ENCODE measurements around the gene FCRLB.
"Not testable (repeated sequence)": the region's sequence is repeated elsewhere in the genome, so short reads cannot be mapped to it uniquely, and the experiment has no call there.

FCRLB gene, protein sequence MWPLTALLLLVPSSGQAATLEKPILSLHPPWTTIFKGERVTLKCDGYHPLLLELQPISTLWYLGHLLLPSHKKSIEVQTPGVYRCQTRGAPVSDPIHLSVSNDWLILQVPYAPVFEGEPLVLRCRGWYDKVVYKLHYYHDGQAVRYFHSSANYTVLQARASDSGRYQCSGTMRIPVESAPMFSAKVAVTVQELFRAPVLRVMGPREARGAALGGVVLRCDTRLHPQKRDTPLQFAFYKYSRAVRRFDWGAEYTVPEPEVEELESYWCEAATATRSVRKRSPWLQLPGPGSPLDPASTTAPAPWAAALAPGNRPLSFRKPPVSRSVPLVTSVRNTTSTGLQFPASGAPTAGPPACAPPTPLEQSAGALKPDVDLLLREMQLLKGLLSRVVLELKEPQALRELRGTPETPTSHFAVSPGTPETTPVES

GRCh38 chr1:161720956-161721737, at the start of gene FCRLB:
TSS of gene FCRLB (plus strand) at chr1:161721544. CDS start at chr1:161722673, 1,129 bp downstream.
- DNase-seq, result no peak

GRCh38 chr1:161673437-161673836, 47.9 kb upstream of the FCRLB start:
- DNase-seq, result not testable (repeated sequence)

- DNase-seq, result not testable (repeated sequence)
Measured at GRCh38 chr1:161674447-161674846, 46.9 kb upstream of the FCRLB start.

- not testable (repeated sequence) for DNase-seq
Measured at GRCh38 chr1:161674908-161675307, 46.4 kb upstream of the FCRLB start.

DNA sequence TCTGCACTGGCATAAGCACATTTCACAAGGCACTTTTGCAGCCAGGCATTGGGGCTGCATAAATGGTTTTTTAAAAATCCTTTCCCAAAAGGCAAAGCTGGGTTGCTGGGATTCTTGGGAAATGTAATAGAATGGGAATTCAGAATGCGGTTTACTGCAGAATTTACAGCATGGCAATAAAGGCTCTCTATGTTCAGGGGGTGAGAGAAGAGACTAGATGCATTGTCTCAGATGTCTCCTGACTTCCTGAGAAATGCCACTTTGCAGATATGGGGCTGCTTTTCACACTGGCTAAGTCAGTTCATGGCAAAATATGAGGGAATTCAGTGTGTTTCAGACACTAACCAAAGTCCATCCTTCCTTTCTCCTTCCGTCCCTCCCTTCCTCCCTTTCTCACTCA, 44.9 kb upstream of the FCRLB start:
- no peak for DNase-seq

GRCh38 chr1:161676958-161677689, 44.2 kb upstream of the FCRLB start:
- no peak for DNase-seq

DNA sequence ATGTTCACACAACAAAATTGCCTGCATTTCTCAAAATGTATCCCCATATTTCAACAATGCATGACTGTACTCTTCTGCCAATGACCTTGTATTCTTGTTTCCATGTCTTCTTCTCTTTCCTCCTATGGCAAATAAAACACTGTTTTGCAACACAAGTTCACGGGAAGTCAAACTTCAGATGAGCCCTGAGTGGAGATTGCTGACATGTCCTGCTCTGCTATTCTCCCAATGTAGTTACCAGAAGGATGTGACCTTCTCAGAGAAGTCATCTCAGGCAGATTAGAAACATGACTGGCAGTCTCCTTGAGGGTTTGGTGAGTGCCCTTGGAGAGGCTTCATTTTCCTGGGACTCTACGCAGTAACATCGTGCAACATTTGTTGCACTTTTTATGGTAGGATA, 42.8 kb upstream of the FCRLB start:
- DNase-seq, result no peak

DNA sequence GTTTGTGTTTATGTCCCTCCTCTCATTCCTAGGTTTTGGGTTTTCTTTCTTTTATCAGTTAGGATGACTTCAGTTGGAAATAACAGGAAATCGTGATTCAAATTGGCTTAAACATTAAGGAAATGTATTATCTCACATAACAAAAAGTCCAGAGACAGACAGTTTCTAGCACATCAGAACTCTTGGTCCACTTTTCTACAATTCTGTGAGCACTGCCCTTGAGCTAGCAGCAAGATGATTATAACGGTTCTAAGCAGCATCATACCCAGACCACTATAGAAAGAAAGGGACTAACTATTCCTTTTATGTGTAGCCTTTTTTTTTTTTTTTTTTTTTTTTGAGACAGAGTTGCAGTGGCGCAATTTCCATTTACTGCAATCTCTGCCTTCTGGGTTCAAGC, 39.5 kb upstream of the FCRLB start:
- DNase-seq, result no peak

DNA sequence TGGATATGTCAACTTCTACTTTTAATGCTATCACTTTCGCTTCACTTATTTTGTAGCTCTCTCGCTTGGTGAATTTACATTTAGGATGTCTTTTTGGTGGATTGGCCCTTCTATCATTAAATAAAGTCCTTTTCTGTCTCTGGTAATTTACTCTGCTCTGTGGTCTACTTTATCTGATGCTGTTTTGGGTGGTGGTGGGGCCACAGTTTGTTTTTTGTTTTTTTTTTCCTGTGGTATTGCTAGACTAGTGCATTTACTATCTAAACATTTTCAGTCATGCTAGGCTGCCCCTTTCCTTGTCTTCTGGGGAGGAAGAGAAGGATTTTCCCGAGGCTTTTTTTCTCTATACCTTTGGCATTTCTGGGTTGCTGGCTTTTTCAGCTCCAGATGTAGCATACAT, 32.4 kb upstream of the FCRLB start:
- no peak for DNase-seq

DNA sequence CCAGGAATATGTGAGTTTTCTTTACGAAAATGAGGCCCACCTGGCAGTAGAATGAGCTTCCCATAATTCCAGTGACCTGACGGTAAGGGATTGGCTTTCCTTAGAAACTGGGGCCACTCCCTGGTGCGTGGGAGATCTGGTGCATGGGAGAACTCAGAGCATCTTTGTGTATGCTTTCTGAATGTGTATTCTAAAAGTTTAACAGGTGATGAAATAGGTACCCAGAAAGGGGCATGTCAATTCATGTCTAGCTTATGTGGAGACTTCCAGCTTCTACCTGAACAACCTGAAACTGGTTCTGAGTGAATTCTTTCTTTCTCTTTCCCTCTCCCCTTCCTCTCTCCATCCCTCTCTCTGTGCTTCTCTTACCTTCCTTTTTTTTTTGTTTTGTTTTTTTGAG, 29.5 kb upstream of the FCRLB start:
- DNase-seq, result no peak

DNA sequence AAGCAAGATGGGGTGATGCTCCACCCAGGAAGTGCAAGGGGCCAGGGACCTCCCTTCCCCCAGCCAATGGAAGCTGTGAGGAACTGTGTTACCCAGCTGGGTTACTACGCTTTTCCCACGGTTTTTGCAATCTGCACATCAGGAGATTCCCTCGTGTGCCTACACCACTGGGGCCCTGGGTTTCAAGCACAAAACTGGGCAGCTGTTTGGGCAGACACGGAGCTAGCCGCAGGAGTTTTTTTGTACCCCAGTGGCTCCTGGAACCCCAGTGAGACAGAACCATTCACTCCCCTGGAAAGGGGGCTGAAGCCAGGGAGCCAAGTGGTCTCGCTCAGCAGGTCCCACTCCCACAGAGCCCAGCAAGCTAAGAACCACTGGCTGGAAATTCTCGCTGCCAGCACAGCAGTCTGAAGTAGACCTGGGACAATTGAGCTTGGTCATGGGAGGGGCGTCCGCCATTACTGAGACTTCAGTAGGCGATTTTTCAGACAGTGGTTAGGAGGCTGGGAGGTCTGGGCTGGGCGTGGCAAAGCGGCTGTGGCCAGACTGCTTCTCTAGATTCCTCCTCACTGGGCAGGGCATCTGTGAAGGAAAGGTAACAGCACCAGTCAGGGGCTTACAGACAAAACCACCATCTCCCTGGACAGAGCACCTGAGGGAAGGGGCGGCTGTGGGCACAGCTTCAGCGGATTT, 28.2 kb upstream of the FCRLB start:
- not testable (repeated sequence) for DNase-seq

- DNase-seq, result not testable (repeated sequence)
Measured at GRCh38 chr1:161698302-161698701, 23.0 kb upstream of the FCRLB start.

DNA sequence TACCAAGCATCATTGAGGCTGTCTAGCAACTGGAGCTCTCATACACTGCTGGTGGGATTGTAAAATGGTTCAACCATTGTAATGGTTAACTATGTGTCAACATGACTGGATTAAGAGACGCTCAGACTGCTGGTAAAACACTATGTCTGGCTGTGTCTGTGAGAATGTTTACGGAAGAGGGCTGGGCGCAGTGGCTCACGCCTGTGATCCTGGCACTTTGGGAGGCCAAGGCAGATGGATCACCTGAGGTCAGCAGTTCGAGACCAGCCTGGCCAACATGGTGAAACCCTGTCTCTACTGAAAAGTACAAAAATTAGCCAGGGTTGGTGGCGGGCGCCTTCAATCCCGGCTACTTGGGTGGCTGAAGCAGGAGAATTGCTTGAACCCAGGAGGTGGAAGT, 19.1 kb upstream of the FCRLB start:
- no peak for DNase-seq

- DNase-seq, result no peak
Measured at GRCh38 chr1:161705537-161705936, 15.8 kb upstream of the FCRLB start.

- no peak for DNase-seq
Measured at GRCh38 chr1:161706113-161706481, 15.2 kb upstream of the FCRLB start.

GRCh38 chr1:161706482-161707347, 14.6 kb upstream of the FCRLB start, which contains the start of gene FCRLA:
TSS of gene FCRLA (plus strand) at chr1:161707229. CDS start at chr1:161707265, 36 bp downstream.
- no peak for DNase-seq

GRCh38 chr1:161707503-161707902, 13.8 kb upstream of the FCRLB start:
- DNase-seq, result no peak

DNA sequence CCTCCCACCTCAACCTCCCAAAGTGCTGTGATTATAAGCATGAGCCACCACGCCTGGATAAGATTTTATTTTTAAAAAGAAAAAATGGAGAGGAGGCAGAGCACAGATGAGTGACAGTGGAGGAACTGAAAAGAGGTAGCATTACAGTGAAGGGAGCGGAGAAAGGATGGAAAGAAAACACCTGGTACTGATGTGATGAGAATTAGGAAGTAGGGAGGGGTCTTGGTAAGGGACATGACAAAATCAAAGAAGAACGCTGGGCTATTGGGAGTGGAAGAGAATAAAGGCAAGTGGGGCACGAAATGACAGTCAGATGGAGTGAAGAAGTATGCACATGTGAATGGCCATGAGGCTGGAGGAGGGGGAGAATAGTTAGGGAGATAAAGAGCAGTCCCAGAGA, 12.0 kb upstream of the FCRLB start:
- no peak for DNase-seq

DNA sequence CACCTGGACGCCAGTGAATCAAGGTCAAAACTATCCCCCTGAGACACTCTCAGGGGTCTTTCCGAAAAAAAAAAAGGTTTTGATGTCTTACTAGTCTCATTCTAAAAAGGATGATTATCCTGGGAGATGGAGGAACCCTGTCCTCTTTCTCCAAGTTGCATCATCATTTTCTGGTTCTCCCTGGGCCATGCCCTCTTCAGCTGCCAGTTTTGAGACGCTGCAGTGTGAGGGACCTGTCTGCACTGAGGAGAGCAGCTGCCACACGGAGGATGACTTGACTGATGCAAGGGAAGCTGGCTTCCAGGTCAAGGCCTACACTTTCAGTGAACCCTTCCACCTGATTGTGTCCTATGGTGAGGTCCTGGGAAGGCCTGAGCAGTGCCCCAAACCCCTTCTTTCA, 10.8 kb upstream of the FCRLB start:
- no peak for DNase-seq

- no peak for DNase-seq
Measured at GRCh38 chr1:161718559-161719324, 2.6 kb upstream of the FCRLB start.

DNA sequence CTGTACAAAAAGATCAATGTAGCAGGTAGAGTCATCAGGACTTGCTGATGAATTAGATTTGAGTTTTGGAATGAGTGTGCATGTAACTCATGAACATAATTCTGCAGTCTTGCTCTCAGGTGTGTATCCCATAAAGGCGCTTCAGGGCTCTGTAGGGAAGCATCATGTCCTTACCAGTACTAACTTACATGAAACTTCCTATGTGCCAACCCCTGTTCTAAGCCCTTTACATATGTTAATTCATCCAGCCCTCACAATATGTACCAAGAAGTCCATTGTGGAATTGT, 2.1 kb upstream of the FCRLB start:
- DNase-seq, result peak; percentile 28

Measured in activated CD4-positive, alpha-beta T cell treated with anti-CD3 and anti-CD28 coated beads, Interleukin-2, Interleukin-6, amounts not matched to agents 100 ng/mL and 50 ng/mL, durations not matched to agents 16 hours and 8 hours (primary cell).